Measurements from ENCODE around the gene ATP4B.

Gene ATP4B

DNA sequence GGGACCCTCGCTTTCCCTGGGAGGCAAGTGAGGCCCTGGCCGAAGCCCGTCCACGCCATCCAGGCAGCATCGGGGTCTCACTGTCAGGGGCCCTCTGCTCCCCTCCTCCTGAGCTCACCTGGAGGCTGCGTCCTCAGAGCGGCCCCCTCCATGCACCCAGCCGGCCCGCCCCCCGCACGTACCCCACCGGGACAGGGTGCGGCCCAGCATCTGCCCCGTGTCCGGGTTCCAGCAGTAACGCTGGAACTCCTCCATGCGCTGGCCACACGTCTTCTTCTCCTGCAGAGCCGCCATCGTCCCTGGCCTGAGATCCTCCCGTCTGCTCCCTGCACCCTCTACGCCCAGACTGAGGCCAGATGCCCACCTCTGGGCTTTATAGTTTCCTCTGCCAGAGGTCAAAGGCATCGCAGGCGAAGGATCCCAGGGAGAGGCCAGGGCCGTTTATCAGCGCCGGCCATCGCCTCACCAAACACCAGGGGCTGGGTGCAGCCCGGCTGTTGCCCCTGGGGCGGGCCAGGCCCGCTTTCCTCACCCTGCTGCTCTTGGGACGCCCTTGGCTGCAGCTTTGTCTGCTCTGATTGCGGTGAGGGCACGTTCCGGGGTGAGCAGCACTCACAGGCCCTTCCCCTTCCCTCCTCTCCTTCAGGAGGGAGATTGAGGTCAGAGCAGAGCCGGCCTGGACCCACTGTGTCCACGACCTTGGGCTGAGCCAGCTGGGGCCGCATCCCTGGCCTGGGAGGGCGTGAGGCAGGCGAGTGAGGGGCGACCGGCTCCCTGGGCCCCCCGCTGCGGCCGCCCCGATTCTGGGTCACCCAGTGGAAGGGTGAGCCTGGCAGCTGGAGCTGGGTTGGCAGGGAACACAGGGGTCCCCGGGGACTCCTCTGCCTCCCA is at the start of gene ATP4B:
Gene ATP4B, minus strand, starts transcription at position 348 of the 891 bp plus-strand sequence. Its CDS starts 54 bp downstream, at position 294.
- DNase-seq (ENCODE audit: low read depth in 2 of 2) = no peak

DNA sequence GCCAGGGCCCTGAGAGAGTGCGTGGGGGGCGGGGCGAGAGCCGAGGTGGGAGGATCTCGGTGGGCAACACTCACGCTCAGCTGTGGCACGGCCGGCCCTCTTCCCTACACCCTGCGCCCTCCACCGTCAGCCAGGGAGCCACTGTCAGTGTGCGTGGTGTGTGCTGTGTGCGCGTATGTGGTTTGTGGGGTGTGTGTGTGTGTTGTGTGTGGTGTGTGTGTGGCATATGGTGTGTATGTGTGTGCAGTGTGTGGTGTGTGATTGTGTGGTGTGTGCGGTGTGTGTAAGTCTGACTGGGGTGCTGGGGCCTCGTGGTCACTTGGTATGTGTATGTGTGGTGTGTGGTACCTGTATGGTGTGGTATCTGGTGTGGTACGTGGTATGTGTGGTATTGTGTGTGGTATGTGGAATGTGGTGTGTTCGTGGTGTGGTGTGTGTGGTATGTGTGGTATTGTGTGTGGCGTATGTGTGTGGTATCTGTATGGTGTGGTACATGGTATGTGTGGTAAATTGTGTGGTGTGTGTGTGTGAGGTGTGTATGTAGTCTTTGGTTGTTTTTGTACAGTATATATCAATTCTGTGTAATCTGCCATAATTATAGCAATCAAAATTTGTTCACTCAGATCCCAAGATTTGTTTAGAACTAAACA is 14.1 kb upstream of the ATP4B start:
- no peak for DNase-seq (ENCODE audit: low read depth in 2 of 2)

DNA sequence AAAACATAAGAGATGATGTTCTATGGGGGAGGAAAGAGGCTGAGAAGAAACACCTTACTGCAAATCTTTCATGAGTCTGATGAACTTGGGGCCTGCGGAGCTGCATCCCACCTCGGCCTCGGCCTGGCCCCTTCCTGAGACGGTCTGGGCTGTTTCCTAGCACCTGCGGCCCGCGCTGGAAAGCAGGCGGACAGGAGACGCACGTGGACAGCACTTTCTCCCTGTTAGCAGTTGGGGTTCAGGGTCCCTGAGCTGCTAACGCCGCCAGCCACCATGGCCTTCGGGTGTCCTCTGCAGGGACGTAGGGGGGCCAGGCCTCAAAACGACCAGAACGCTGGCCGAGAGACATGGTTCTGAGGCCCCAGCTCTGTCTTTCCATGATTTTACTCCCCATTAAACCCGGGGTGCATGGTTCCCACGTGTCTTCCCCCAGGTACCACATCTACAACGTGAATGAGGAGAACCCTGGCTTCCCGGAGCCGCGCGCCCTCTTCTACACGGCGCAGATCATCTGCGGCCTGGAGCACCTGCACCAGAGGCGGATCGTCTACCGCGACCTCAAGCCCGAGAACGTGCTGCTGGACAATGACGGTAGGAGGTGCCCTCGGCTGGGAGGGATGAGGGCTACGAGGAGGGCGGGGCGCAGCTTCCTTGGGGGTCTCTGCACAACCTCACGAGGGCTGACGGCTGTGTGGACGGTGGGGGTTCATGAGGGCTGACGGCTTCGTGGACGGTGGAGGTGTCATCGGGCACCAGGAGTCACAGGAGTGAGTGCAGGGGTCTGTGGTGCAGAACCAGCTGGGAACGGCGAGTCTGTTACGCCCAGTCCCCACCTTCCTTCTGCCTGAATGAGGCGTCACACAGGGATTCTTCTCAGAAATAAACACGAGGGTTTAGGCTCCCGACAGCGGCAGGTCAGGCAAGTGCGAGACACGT is 13.3 kb upstream of the ATP4B start:
- no peak for DNase-seq (ENCODE audit: low read depth in 2 of 2)

DNA sequence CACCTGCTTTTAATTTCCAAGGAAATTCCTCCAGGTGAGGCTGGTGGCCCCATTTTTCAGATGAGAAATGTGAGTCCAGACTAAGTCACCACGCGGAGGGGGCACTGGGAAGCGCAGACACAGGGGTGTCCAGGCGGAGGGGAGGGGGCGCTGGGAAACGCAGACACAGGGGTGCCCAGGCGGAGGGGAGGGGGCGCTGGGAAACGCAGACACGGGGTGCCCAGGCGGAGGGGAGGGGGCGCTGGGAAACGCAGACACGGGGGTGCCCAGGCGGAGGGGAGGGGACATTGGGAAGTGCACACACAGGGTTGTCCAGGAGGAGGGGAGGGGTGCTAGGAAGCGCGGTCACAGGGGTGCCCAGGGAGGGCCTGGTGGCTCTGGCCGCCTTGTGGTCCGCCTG is 12.5 kb upstream of the ATP4B start:
- DNase-seq (ENCODE audit: low read depth in 2 of 2) = no peak

DNA sequence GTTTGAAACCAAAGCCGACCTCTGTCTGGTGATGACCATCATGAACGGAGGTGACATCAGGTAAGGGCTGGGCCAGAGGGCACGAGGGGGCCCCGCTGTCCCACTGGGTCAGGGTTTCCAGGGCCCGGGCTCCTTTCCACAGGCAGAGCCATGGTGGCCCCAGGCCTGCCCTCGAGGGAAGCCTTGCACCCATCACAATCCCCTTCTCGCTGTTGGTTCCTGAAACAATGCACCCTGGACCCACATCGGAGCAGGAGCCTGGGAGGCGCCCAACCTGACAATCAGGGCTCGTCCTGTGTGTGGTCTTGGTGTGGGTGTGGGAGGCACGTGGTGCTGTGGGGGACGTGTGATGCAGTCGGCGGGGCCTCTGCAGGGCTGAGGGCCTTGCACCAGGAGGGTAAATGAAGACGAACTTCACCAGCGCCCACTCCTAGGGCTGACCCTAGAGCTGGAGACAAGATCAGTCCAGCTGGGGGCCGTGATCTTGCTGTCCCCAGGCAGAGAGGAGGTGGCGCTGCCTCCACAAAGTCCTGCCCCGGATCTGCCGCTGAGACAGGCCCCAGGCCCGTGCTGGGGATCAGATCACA is 11.8 kb upstream of the ATP4B start:
- DNase-seq (ENCODE audit: low read depth in 2 of 2) = no peak

DNA sequence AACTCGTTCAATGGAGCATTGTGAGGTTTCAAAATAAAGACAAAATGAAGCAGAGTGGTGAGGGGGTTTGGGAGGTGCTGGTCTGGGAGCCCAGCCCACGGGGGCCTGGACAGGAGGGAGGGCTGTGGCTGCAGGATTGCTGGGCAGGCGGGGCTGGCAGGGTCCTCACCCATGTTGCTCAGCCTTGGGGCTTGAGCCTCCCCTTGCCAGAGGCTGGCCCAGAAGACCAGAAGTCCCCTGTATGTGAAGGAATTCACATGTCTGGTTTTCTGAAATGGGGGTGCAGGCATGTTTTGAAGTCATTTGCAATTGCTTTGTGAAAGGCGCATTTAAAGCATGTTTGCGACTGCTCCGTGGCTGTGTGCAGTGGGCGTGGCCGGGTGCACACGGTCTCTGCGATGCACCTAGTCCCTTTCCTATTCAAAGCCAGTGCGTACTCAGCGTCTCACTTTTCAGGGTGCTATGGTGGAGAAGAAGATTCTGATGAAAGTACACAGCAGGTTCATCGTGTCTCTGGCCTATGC is 11.3 kb upstream of the ATP4B start:
- no peak for DNase-seq (ENCODE audit: low read depth in 2 of 2)

DNA sequence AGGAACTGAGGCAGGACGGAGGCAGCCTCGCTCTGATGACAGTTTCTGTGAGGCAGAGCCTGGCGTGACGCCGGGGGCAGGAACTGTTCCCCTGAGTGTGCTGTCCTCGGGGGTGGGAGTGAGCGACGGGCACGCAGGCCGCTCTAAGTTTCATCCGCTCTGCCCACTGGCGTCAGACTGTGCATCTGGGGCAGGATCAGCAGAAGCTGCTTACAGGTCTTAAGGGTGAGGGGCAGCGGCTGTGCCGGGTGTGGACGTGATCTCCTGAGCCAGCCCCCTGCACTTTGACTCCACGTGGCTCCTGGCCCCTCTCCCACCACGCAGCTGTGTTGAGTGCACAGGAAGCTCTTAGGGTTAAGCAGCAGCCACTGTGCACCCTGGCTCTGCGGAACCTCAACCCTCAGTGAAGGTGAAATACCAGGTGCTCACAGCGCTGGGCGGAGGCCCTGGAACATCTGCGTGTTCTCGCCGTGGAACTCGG is 10.5 kb upstream of the ATP4B start:
- DNase-seq (ENCODE audit: low read depth in 2 of 2) = no peak

DNA sequence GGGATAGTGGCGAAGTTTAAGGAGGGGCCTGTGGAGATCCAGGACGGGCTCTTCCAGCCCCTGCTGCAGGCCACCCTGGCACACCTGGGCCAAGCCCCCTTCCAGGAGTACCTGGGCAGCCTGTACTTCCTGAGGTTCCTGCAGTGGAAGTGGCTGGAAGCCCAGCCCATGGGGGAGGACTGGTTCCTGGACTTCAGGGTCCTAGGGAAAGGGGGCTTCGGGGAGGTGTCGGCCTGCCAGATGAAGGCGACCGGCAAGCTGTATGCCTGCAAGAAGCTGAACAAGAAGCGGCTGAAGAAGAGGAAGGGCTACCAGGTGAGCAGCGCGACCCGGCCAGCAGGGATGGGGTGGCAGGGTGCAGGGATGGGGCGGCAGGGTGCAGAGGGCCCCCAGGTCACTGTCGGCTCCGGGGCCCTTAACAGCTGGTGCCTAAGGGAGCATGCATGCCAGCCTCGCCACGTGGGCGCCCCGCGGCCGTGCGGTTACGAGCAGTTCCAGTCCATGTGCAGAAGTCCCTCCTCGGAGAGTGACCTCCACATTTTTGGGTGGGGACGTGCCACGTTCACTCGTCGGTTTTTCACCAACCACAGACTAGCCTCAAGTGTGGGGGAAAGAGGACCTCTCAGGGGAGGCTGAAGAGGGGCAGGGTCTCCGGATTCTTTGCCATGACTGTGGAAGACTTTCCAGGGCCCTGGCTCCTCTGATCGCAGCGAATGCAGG is 9.9 kb upstream of the ATP4B start:
- DNase-seq (ENCODE audit: low read depth in 2 of 2) = no peak

DNA sequence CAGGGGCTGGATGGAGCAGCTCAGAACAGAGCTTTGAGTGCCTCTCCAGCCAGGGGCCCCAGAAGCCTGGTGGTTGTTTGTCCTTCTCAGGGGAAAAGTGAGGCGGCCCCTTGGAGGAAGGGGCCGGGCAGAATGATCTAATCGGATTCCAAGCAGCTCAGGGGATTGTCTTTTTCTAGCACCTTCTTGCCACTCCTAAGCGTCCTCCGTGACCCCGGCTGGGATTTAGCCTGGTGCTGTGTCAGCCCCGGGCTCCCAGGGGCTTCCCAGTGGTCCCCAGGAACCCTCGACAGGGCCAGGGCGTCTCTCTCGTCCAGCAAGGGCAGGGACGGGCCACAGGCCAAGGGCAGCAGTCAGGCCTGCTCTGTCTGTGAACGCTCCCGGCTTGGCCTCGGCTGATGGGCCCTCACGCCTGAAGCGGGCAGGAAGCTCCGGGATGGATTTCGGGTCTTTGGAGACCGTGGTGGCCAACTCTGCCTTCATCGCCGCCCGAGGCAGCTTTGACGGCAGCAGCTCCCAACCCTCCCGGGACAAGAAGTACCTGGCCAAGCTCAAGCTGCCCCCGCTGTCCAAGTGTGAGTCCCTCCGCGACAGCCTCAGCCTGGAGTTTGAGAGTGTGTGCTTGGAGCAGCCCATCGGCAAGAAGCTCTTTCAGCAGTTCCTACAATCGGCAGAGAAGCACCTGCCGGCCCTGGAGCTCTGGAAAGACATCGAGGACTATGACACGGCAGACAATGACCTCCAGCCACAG is 9.1 kb upstream of the ATP4B start, which contains the start of gene GRK1:
Gene GRK1, plus strand, starts transcription at position 269 of the 751 bp plus-strand sequence. Its CDS starts 168 bp downstream, at position 437.
- DNase-seq (ENCODE audit: low read depth in 2 of 2) = no peak

DNA sequence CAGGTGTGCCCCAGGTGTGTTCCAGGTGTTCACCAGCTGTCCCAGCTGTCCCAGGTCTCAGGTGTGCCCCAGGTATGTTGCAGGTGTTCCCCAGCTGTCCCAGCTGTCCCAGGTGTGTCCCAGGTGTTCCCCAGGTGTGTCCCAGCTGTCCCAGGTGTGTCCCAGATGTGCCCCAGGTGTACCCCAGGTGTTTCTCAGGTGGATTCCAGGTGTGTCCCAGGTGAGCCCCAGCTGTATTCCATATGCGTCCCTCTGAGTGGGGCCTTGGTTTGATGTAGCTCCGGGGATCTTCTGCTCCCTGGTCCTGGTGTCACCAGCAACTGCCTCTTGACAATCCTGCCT is 8.3 kb upstream of the ATP4B start:
- DNase-seq (ENCODE audit: low read depth in 2 of 2) = no peak

DNA sequence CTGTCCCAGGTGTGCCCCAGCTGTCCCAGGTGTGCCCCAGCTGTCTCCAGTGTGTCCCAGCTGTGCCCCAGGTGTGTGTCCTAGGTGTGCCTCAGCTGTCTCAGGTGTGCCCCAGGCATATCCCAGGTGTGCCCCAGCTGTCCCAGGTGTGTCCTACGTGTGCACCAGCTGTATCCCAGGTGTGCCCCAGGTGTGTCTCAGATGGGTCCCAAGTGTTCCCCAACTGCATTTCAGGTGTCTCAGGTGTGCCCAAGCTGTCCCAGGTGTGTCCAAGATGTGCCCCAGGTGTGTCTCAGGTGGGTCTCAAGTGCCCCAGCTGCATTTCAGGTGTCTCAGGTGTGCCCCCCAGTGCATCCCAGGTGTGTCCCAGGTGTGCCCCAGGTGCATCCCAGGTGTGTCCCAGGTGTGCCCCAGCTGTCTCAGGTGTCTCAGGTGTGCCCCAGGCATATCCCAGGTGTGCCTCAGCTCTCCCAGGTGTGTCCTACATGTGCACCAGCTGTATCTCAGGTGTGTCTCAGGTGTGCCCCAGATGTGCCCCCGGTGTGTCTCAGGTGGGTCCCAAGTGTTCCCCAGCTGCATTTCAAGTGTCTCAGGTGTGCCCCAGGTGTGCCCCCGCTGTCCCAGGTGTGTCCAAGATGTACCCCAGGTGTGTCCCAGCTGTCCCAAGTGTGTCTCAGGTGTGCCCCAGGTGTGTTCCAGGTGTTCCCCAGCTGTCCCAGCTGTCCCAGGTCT is 7.8 kb upstream of the ATP4B start:
- no peak for DNase-seq (ENCODE audit: low read depth in 2 of 2)

DNA sequence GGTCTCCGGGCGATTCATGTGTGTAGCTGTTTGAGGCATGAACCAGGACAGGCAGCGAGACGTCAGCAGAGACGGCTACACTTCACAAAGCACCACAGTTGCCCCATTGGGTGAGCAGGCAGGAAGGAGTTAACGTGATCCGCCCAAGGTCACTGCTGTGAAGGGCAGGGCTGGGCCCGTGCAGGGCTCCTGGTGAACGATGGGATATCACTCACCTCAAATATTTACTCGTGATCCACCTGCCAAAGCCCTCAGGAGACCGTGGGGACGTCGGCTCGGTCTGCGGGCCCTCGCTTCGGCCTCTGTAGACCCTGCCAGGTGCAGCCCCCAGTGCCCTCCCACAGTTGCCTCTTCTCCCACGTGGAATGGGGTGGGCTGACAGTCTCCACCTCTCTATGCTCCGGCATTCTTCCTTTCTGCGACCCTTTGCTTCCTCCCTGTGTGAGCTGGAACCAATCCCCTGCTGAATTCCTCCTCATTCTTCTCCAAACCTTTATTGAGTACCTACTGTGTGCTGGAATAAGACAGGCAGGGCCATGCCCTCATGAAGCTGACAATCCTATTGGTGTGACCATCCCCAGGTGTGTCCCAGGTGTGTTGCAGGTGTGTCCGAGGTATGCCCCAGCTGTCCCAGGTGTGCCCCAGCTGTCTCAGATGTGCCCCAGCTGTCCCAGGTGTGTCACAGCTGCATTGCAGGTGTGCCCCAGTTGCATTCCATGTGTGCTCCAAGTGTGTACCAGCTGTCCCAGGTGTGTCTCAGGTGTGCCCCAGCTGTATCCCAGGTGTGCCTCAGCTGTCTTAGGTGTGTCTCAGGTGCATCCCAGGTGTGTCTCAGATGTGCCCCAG is 7.0 kb upstream of the ATP4B start:
- DNase-seq (ENCODE audit: low read depth in 2 of 2) = no peak

DNA sequence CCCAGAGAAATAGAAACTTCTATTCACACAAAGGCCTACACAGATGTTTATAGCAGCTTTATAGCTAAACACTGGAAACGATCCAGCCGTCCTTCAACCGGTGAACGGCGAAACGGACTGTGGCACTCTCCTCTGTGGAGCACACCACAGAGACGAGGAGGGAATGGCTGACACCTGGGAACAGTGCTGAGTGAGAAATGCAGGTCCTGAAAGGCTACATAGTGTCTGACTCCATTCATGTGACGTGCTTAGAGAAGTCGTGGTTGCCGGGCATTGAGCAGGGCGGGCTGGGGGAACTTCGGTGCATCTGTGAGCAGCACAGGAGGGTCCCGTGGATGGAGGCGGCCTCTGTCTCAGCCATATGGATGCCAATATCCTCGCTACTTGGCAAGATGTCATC is 5.9 kb upstream of the ATP4B start:
- no peak for DNase-seq (ENCODE audit: low read depth in 2 of 2)

DNA sequence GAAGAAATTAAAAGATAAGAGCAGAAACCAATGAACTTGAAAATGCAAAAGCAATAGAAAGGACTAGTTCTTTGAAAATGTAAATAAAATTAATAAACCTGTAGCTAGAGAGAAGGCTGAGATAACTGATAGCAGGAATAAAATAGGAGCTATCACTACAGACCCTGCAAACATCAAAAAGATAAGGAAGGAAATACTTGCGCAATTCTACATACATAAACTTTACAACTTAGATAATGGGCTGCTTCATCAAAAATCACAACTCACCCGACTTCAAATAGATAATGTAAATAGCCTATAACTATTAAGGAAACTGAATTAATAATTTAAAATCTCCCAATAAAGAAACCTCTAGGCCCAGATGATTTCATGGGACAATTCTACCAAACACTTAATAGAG is 3.5 kb upstream of the ATP4B start:
- no peak for DNase-seq (ENCODE audit: low read depth in 2 of 2)

DNA sequence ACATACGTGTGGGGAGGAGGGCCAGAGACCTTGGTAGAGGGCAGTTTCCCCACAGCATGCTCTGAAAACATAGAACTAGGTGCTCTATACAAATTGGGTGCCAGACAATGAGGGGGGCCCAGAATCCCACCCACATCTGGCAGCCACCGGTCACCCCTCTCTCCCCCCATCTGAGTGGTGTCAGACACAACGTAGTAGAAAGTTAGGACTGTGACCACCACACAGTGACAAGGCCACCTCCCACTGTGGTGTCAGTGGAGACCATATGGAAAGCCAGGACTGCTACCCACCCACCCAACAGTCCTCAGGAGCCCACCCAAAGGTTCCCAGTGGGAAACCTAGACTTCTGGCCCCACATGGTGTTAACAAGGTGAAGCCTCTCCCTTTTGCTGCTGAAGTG is 2.1 kb upstream of the ATP4B start:
- no peak for DNase-seq (ENCODE audit: low read depth in 2 of 2)

DNA sequence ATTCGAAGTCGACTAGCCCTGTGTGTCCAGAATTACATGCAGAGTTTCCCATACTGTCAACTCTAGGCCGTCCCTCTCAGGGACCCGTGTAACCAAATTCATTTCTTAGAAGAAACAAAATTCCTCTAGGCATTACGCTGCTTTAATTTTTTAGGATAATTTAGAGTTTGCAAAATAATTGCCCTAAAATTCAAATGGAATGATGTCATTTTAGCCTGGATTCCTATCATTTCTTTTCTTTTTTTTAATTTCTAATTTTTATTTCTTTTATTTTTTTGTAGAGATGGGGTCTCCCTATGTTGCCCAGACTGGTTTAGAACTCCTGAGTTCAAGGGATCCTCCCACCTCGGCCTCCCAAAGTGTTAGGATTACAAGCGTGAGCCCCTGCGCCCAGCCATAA is 1.3 kb upstream of the ATP4B start:
- DNase-seq (ENCODE audit: low read depth in 2 of 2) = no peak

DNA sequence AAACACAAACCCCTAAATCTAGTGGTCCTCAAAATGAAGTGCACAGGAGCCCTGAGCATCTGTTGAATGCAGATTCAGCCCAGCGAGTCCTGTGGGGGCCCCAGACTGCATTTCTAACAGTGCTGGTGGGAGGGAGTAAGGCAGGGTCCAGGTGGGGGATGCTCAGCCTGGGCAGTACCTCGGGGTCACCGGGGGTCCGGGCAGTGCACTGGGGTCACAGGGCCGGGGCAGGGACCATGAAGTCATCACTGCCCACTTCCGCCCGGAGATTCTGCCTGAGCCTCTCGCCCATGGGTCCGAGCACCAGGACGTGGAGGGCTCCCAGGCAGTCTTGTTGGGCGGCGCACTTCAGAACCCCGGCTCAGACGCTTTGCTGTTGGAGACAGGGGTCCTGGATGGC is 838 bp upstream of the ATP4B start:
- DNase-seq (ENCODE audit: low read depth in 2 of 2) = no peak

Data from fibroblast of skin of left biceps (primary cell).